GM10266 (cell line): ENCODE data around the gene TM9SF3.

ENCODE experiments used
- DNase-seq: peaks from one replicate; pipeline ENCODE4 v3.0.0; 2012; ENCODE audit errors: extremely low spot score
- CTCF ChIP-seq: IDR thresholded peaks from 2 replicates; pipeline ENCODE4 v1.5.1; 2012; ENCODE audit warnings: mild to moderate bottlenecking, low read depth; ENCODE audit not compliant: control insufficient read depth, insufficient read depth; ENCODE audit errors: missing control alignments

The TM9SF3 gene

DNA sequence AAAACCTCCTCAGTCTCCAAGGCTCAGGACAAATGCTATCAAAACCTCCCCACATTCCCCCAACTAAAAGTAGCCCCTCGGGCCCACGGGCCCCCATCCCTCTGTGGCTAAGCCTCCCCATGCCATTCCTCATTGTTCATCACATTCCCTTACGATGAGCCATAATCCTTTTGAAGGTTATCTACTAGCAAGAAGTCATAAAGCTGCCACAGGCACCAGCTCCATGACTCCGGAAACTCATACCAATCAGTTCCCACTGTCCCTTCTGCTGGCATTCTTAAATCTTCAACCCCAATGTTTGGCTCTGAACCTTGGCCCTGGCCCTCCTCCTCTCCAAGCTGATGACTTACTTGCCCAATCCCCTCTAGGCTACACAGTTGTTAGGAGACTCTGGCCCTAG, 19.4 kb upstream of the TM9SF3 start:
- no peak for TF ChIP-seq CTCF
- no peak for DNase-seq

DNA sequence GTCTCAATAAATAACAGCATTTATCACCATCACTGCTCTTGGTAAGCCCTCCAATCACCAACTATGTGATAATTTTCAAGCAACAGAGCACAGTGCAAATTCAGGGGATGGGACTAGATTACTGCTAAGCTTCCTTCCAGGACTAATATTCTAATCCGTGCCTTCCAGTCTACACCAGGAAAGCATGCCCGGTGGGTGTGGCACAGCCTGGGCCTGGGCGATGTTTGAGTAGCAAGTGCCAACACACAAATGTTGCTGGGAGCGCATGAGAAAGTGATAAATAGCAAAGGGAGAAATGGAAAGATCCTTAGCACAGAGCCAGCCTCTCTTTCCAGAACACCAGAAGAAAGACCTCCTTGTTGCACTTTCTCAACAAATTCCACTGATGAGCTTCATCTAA, 13.5 kb upstream of the TM9SF3 start:
- DNase-seq: no peak
- TF ChIP-seq CTCF: no peak

GRCh38 chr10:96598846-96599245, 12.0 kb upstream of the TM9SF3 start:
- DNase-seq: no peak
- TF ChIP-seq CTCF: no peak

GRCh38 chr10:96596422-96597407, 9.9 kb upstream of the TM9SF3 start:
- no peak for TF ChIP-seq CTCF
- no peak for DNase-seq

DNA sequence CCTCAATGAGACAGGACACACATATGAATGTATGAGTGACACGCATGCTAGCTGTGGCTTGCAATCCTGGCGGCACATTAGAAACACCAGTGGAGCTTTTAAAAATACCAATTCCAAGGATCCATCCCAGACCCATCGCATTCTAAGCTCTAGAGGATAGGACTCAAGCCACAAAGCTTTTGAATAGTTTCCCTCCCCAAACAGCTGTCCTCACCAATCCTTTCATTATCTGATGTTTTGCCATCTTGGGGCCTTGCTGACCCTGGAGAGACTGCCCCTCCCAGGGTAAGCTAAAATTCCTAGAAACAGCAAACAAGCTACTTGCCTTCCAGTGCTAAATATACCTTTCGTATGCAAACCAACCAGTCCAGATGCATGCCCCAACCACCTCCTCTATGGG, 8.9 kb upstream of the TM9SF3 start:
- no peak for TF ChIP-seq CTCF
- no peak for DNase-seq

GRCh38 chr10:96591946-96592345, 5.1 kb upstream of the TM9SF3 start:
- no peak for DNase-seq
- no peak for TF ChIP-seq CTCF
